WTC11 (cell line): ENCODE measurements around the gene RPS18. TPM values are rescaled to one million over a fixed set of nuclear protein-coding genes. Genes with fewer than 3 reads are reported as not detected.

Experiments used
- ATAC-seq: fragments of 200-7000 bp; cut with Tn5 transposase; 2 replicates; pipeline ENCODE4 v1.10.0; 2021; ENCODE audit warnings: mild to moderate bottlenecking, moderate library complexity
- CTCF ChIA-PET: fragments of 300-600 bp; sonication (Branson Sonifier 250); formaldehyde crosslinking; loops from one replicate; lab custom pipeline; 2021; ENCODE audit warnings: antibody characterized with exemption; lab: Charles Lee
- POLR2A ChIA-PET: fragments of 350-600 bp; sonication (Branson Sonifier 250); formaldehyde crosslinking; loops from one replicate; lab custom pipeline; 2021; ENCODE audit warnings: antibody characterized with exemption; lab: Charles Lee
- DNase-seq: peaks from one replicate; pipeline ENCODE4 v3.0.0; 2021; ENCODE audit warnings: low spot score
- H3K27ac Mint-ChIP-seq: 2 replicates; pipeline ENCODE4 v1.8.0; 2021; ENCODE audit warnings: mixed read lengths
- H3K27me3 Mint-ChIP-seq: 2 replicates; pipeline ENCODE4 v1.8.0; 2021; ENCODE audit warnings: low read depth, mild to moderate bottlenecking, moderate library complexity, mixed read lengths
- H3K36me3 Mint-ChIP-seq: 2 replicates; pipeline ENCODE4 v1.8.0; 2021; ENCODE audit warnings: mixed read lengths
- H3K4me1 Mint-ChIP-seq: 2 replicates; pipeline ENCODE4 v1.8.0; 2022; ENCODE audit warnings: mixed read lengths
- H3K4me3 Mint-ChIP-seq: 2 replicates; pipeline ENCODE4 v1.8.0; 2021; ENCODE audit warnings: mild to moderate bottlenecking, moderate library complexity, mixed read lengths
- H3K9me3 Mint-ChIP-seq: 2 replicates; pipeline ENCODE4 v1.8.0; 2021; ENCODE audit warnings: mixed read lengths
- ARID4B ChIP-seq: sonication (generic); formaldehyde crosslinking; IDR thresholded peaks from 2 replicates; pipeline ENCODE4 v1.8.0; 2023; ENCODE audit warnings: missing genetic modification reagents, mild to moderate bottlenecking, borderline replicate concordance
- ATF2 ChIP-seq: sonication (generic); formaldehyde crosslinking; IDR thresholded peaks from 2 replicates; pipeline ENCODE4 v1.8.1; 2022; ENCODE audit warnings: low read depth, missing genetic modification reagents, borderline replicate concordance
- ATF3 ChIP-seq: sonication (generic); formaldehyde crosslinking; conservative IDR thresholded peaks from 2 replicates; pipeline ENCODE4 v1.8.1; 2022; ENCODE audit warnings: mild to moderate bottlenecking, missing genetic modification reagents
- CBFB ChIP-seq: sonication (generic); formaldehyde crosslinking; IDR thresholded peaks from 2 replicates; pipeline ENCODE4 v1.8.1; 2022; ENCODE audit warnings: mild to moderate bottlenecking, low read depth, missing genetic modification reagents
- CREM ChIP-seq: sonication (generic); formaldehyde crosslinking; IDR thresholded peaks from 2 replicates; pipeline ENCODE4 v1.8.1; 2022; ENCODE audit warnings: mild to moderate bottlenecking, missing genetic modification reagents, moderate library complexity
- E2F4 ChIP-seq: sonication (generic); formaldehyde crosslinking; IDR thresholded peaks from 2 replicates; pipeline ENCODE4 v1.8.1; 2022; ENCODE audit warnings: low read depth, mild to moderate bottlenecking, moderate library complexity, missing genetic modification reagents, borderline replicate concordance
- ELF4 ChIP-seq: sonication (generic); formaldehyde crosslinking; IDR thresholded peaks from 2 replicates; pipeline ENCODE4 v1.8.1; 2022; ENCODE audit warnings: low read depth, mild to moderate bottlenecking, moderate library complexity, missing genetic modification reagents
- ETV6 ChIP-seq: sonication (generic); formaldehyde crosslinking; IDR thresholded peaks from 2 replicates; pipeline ENCODE4 v1.8.1; 2022; ENCODE audit warnings: mild to moderate bottlenecking, missing genetic modification reagents
- IRF1 ChIP-seq: sonication (generic); formaldehyde crosslinking; IDR thresholded peaks from 2 replicates; pipeline ENCODE4 v1.8.0; 2023; ENCODE audit warnings: missing genetic modification reagents
- IRF2 ChIP-seq: sonication (generic); formaldehyde crosslinking; IDR thresholded peaks from 2 replicates; pipeline ENCODE4 v1.8.0; 2022; ENCODE audit warnings: low read depth, missing genetic modification reagents, borderline replicate concordance
- NFATC4 ChIP-seq: fragments of 250-450 bp; sonication (Bioruptor Pico); IDR thresholded peaks from 2 replicates; pipeline ENCODE4 v1.9.0; 2021; ENCODE audit warnings: mild to moderate bottlenecking
- OVOL2 ChIP-seq: fragments of 250-450 bp; sonication (Bioruptor Pico); IDR thresholded peaks from 2 replicates; pipeline ENCODE4 v1.9.0; 2021; ENCODE audit warnings: mild to moderate bottlenecking, borderline replicate concordance
- SMAD3 ChIP-seq: sonication (generic); formaldehyde crosslinking; IDR thresholded peaks from 2 replicates; pipeline ENCODE4 v1.8.0; 2022; ENCODE audit warnings: missing genetic modification reagents, mild to moderate bottlenecking, borderline replicate concordance
- TEAD1 ChIP-seq: sonication (generic); formaldehyde crosslinking; IDR thresholded peaks from 2 replicates; pipeline ENCODE4 v1.8.0; 2022; ENCODE audit warnings: mild to moderate bottlenecking, missing genetic modification reagents
- ZBTB43 ChIP-seq: sonication (generic); formaldehyde crosslinking; IDR thresholded peaks from 2 replicates; pipeline ENCODE4 v1.8.1; 2023; ENCODE audit warnings: mild to moderate bottlenecking, missing genetic modification reagents
- ZMAT4 ChIP-seq: fragments of 250-450 bp; sonication (Bioruptor Pico); IDR thresholded peaks from 2 replicates; pipeline ENCODE4 v1.9.0; 2021; ENCODE audit warnings: mild to moderate bottlenecking
- ZSCAN18 ChIP-seq: fragments of 250-450 bp; sonication (Bioruptor Pico); IDR thresholded peaks from 2 replicates; pipeline ENCODE4 v2.1.2; 2022; ENCODE audit warnings: mild to moderate bottlenecking, moderate library complexity
- total RNA-seq: library from RNA; stranded (reverse); gene quantifications from 3 replicates; pipeline ENCODE4 v1.2.3, GENCODE V29; 2021

The RPS18 gene
- total RNA-seq, 1 experiment from 2014 or later: 2,857 TPM

- TF ChIP-seq OVOL2 (no peak), ETV6 (CRISPR knock-in tag) (no peak), TEAD1 (CRISPR knock-in tag) (0 out of 2 replicates have a peak, but pooled peaks have one; percentile 5), SMAD3 (CRISPR knock-in tag) (no peak), IRF2 (no peak), CREM (no peak), ELF4 (CRISPR knock-in tag) (no peak), ZSCAN18 (CRISPR knock-in tag) (no peak), ARID4B (CRISPR knock-in tag) (no peak), CBFB (CRISPR knock-in tag) (no peak), IRF1 (CRISPR knock-in tag) (no peak), ZMAT4 (CRISPR knock-in tag) (no peak), ATF2 (CRISPR knock-in tag) (no peak), ZBTB43 (CRISPR knock-in tag) (no peak)
These were observed 627 bp downstream of the RPS18 start (continued) for GRCh38 chr6:33272275-33273128.

GRCh38 chr6:33273129-33273923 lies 1.5 kb downstream of the RPS18 start:
- Mint-ChIP-seq H3K36me3 (peaks cover 54% of the 10 kb centered on the region), H3K4me1 (peaks cover 53% of the 10 kb centered on the region), H3K27me3 (no peaks in the 10 kb centered on the region), H3K27ac (peak overlapping the region; percentile 100), H3K9me3 (no peaks in the 10 kb centered on the region), H3K4me3 (peak overlapping the region; percentile 96)
- ChIA-PET CTCF (no interaction called here), POLR2A (no interaction called here)
- ATAC-seq: no peak
- DNase-seq: no peak
- TF ChIP-seq NFATC4 (CRISPR knock-in tag) (0 out of 2 replicates have a peak, but pooled peaks have one; percentile 30), ATF3 (CRISPR knock-in tag) (no peak), E2F4 (CRISPR knock-in tag) (no peak)
